ENCODE data around the gene POLE3.
"Not testable (repeated sequence)": the region's sequence is repeated elsewhere in the genome, so short reads cannot be mapped to it uniquely, and the experiment has no call there.

Gene POLE3, protein sequence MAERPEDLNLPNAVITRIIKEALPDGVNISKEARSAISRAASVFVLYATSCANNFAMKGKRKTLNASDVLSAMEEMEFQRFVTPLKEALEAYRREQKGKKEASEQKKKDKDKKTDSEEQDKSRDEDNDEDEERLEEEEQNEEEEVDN

GRCh38 chr9:113410207-113410864, at the start of gene POLE3, which contains the start of gene C9orf43:
POLE3 (minus strand) TSS chr9:113410675; CDS start chr9:113410293, 382 bp downstream.
C9orf43 (plus strand) TSS chr9:113410747; CDS start chr9:113413494, 2,747 bp downstream.
- DNase-seq (ENCODE audit: low spot score) = peak; percentile 94

- no peak for DNase-seq (ENCODE audit: low spot score)
Observed at GRCh38 chr9:113456235-113456634, 45.8 kb upstream of the POLE3 start.

DNA sequence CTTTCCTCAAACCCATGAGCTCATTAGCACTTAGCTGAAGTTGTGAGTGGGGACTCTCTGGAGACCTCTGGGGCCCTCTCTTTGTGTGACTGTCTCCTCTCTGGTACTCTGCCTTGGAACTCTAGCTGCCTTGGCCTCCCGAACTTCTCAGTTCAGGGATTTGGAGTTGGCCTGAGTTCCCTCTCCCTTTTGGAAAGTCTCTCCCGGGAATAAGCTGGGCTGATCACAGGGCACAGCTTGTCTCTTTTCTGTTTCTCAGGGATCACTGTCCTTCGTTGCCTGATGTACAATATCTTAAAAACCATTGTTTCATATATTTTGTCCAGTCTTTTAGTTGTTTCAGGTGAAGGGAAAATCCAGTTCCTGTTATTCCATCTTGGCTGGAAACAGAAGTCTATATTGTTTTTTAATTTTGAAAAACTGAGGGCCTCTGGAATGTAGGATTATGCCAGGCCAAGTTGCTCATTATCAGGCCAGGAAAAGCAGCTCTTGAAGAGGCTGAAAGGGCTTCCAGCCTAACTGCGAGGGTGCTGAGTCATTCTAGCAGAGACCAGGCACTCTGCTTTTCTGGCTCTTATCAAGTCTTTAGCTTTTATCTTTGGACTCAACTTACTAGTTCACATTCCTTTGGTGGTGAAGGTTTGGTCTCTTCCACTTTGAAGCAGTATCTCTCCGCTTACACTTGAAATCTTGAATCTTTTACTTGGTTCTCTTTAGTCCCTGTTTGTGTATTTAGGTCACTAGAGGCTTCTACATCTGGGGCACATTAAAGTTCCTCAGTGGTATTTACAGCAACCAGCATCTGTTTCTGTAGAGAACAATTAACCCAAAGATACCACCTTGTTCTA, 44.7 kb upstream of the POLE3 start:
- no peak for DNase-seq (ENCODE audit: low spot score)

GRCh38 chr9:113452113-113452605, 41.7 kb upstream of the POLE3 start:
- no peak for DNase-seq (ENCODE audit: low spot score)

DNA sequence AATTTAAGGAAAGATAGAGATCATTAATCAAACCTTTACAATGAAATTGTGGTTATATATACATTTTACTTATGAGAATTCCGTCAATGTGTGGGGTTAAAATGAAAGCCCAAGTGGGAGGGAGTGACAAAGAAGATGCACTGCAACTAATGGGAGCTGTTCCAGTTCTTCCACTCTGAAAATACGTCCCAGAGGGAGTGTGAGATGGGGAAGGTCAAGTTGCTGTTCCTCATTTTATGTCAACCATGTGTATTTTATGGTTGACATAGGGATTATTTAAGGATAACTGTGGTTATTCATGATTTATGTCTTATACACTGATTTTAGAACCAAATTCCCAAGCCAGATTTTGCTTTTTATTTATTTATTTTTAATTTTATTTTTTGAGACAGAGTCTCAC, 38.9 kb upstream of the POLE3 start:
- DNase-seq (ENCODE audit: low spot score) = no peak

GRCh38 chr9:113446323-113446740, 35.9 kb upstream of the POLE3 start:
- DNase-seq (ENCODE audit: low spot score) = peak; percentile 47

- DNase-seq (ENCODE audit: low spot score) = no peak
Observed at GRCh38 chr9:113444736-113445135, 34.3 kb upstream of the POLE3 start.

DNA sequence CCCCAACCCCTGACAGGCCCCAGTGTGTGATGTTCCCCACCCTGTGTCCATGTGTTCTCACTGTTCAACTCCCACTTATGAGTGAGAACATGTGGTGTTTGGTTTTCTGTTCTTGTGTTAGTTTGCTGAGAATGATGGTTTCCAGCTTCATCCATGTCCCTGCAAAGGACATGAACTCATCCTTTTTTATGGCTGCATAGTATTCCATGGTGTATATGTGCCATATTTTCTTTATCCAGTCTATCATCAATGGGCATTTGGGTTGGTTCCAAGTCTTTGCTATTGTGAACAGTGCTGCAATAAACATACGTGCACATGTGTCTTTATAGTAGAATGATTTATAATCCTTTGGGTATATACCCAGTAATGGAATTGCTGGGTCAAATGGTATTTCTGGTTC, 27.2 kb upstream of the POLE3 start:
- not testable (repeated sequence) for DNase-seq (ENCODE audit: low spot score)

DNA sequence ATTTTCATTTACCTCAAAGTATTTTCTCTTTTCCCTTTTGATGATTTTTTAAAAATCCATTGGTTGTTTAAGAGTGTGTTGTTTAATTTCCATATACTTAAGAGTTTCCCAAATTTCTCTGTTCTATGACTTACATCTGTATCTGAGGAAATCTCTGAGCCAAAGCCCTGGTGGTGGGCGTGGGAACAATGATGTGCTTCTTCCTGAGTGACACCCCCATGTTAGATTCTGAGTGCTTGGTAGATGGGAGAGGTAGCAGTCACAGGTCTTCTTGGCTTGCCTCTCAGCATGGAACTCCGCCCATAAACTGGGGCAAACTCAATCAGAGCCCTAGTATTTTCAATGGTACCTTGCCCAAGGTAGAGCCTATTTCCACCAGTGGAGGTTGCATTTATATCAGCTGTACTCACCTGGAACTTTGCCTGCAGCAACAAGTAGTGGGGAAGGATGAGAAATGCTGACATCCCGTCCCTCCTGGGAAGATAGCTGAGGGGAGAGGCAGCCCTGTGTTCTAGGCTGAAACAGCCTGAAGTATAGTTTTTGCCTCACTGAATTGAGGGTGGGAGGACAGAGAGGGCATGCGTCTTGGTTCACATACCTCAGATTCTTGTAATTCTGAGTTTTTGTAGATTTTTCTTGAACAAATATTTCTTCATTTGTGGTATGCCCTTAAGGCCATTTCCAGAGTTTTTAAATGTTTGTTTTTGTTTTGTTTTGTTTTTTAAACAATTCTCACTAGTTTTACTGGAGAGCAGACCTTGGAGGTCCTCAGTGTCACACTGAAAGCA, 26.4 kb upstream of the POLE3 start:
- no peak for DNase-seq (ENCODE audit: low spot score)

GRCh38 chr9:113431191-113431590, 20.7 kb upstream of the POLE3 start:
- no peak for DNase-seq (ENCODE audit: low spot score)

DNA sequence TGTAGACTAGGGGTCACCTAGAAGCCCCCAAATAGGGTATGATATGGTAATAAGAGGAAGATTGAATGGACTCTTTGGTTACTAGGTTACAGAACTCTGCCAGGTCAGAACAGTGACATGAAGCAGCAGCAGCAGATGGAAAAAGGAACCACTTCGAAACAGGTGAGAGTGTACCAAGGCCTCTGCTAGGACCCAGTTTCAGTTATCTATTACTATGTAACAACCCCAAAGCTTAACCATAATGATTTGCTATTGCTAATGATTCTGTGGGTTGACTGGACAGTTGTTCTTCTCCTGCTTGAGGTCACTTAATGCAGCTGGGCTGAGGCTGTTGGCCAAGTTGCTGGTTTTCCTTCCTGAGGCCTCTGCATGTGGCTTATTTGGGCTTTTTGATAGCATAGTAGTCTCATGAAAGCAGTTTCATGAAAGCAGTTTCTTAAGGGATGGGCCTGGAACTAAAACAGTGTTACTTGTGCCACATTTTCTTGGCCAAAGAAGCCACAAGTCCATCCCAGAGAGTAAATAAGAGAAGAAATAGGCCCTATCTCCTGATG, 17.7 kb upstream of the POLE3 start:
- DNase-seq (ENCODE audit: low spot score) = no peak

DNA sequence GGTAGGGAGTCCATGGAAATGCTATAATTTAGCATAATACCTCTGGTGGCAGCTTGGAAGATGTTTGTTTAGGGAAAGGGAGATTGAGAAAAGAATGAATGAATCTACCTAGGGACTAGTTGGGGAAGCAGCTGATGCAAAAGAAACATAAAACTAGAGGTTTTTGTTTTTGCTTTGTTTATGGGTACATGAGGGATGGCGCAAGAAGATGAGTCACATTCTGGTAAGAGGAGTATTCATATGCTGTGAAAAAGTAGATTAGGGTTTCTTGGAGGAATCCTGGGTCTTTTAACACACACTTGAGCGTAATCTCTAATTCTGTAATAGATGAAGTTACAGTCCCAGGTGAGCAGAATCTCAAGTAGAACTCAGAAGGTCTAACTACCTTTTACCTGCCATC, 17.2 kb upstream of the POLE3 start:
- no peak for DNase-seq (ENCODE audit: low spot score)

DNA sequence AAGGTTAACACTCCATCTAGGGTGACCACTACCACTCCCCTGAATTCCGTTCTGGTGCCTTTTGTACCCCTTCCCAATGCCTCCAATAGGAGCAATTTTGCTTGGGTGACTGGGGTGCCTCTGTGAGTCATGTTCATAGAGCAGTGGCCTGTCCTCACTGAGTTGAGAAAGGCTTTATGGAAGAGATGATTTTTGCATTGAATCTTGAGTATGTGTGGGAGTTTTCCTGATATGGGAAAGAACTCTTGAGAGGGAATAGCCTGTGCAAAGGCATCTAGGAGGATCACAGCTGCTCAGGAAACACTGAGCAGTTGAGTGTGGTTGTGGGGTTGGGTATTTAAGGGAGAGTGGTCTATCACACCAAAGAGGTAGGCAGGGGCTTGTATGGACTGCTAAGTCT, 16.2 kb upstream of the POLE3 start:
- no peak for DNase-seq (ENCODE audit: low spot score)

- DNase-seq (ENCODE audit: low spot score) = no peak
Observed at GRCh38 chr9:113425072-113425471, 14.6 kb upstream of the POLE3 start.

- DNase-seq (ENCODE audit: low spot score) = no peak
Observed at GRCh38 chr9:113421726-113422125, 11.3 kb upstream of the POLE3 start.

GRCh38 chr9:113417370-113417769, 6.9 kb upstream of the POLE3 start:
- DNase-seq (ENCODE audit: low spot score) = no peak

- peak; percentile 61 for DNase-seq (ENCODE audit: low spot score)
Observed at GRCh38 chr9:113416149-113416721, 5.8 kb upstream of the POLE3 start.

GRCh38 chr9:113409883-113410206, 630 bp downstream of the POLE3 start:
- no peak for DNase-seq (ENCODE audit: low spot score)

DNA sequence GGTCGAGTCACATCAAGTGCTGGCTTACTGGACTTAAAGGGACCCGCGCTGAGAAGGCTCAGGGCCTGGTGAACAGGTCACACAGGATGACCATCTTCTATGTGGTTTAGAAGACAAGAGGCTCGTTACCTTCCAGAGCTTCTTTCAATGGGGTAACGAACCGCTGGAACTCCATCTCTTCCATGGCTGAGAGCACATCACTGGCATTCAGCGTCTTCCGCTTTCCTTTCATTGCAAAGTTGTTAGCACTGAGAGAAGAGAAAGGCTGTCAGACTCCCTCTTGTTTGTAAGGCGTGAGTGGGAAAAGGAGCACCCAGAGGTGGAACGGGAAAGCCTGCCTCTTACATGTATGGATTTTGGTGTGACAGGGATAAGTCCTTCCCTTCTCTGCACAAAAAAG, 994 bp downstream of the POLE3 start:
- DNase-seq (ENCODE audit: low spot score) = no peak

DNA sequence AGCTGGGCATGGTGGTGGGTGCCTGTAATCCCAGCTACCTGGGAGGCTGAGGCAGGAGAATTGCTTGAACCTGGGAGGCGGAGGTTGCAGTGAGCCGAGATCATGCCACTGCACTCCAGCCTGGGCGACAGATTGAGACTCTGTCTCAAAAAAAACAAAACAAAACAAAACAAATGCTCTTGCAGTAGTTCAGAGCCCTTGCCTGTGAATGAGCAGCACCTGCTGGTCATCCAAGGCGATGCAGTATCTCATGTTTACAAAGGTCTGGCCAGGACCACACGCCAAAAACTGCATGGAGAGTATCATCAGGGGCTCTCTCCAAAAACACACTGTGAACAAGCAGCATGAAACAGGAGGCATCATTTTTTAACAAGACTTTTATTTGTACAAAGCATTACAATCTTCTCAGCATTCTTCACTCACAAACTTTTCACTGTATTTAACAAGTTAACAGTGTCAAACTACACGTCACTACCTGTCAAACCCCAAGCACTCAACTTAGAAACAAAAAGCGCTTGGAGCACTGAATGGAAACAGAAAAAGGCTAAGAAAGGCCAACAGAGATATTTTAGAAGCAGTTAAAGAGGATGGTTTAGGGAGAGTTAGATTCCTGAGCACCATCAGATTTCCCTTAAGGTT, 3.5 kb downstream of the POLE3 start:
- peak; percentile 58 for DNase-seq (ENCODE audit: low spot score)

- not testable (repeated sequence) for DNase-seq (ENCODE audit: low spot score)
Observed at GRCh38 chr9:113406353-113406752, 4.1 kb downstream of the POLE3 start.
